Measurements from ENCODE around the gene TRAPPC3L. TPM values are rescaled to one million over a fixed set of nuclear protein-coding genes. Genes with fewer than 3 reads are reported as not detected.

TRAPPC3L gene
- total and polyA plus RNA-seq, 5 donors from 2014 or later: 0.37 TPM; not detected in 4

- no peak overlapping the region for H3K27ac Mint-ChIP-seq
- no peak overlapping the region for H3K4me3 Mint-ChIP-seq
- ATAC-seq (ENCODE audit: low read depth in 2 of 2): no peak
- Histone ChIP-seq H3K36me3 (ENCODE audit: control insufficient read depth, insufficient read depth, low read length) (no peaks in the 10 kb centered on the region), H3K27ac (ENCODE audit: insufficient read depth, low read length, poor library complexity, severe bottlenecking) (no peak overlapping the region), H3K27me3 (ENCODE audit: control insufficient read depth, insufficient read depth, low read length) (no peaks in the 10 kb centered on the region), H3K4me3 (ENCODE audit: low read depth, low read length) (no peak overlapping the region), H3K9me3 (ENCODE audit: control insufficient read depth in 2 of 2, low read length in 2 of 2) (no peaks in the 10 kb centered on the region), H3K4me1 (ENCODE audit: control insufficient read depth, insufficient read depth, low read length, poor library complexity, severe bottlenecking) (no peaks in the 10 kb centered on the region)
- peaks cover 18% of the 10 kb centered on the region for H3K27me3 Mint-ChIP-seq
- DNase-seq: no peak
- no peaks in the 10 kb centered on the region for H3K4me1 Mint-ChIP-seq
- H3K36me3 Mint-ChIP-seq: no peaks in the 10 kb centered on the region
- peaks cover 0 to 9% (median 2%) of the 10 kb centered on the region in 7 donors for H3K9me3 Mint-ChIP-seq
Observed at GRCh38 chr6:116492331-116493067, 53.0 kb downstream of the TRAPPC3L start.

GRCh38 chr6:116491610-116492330, 53.7 kb downstream of the TRAPPC3L start:
- no peak overlapping the region for H3K4me3 ChIP-seq (ENCODE audit: low read depth, low read length)
- Mint-ChIP-seq H3K4me1 (no peaks in the 10 kb centered on the region), H3K4me3 (no peak overlapping the region), H3K27me3 (peaks cover 18% of the 10 kb centered on the region), H3K36me3 (no peaks in the 10 kb centered on the region), H3K9me3 (peaks cover 0 to 9% (median 4%) of the 10 kb centered on the region in 7 donors), H3K27ac (no peak overlapping the region)
- H3K27me3 ChIP-seq (ENCODE audit: control insufficient read depth, insufficient read depth, low read length): no peaks in the 10 kb centered on the region
- H3K4me1 ChIP-seq (ENCODE audit: control insufficient read depth, insufficient read depth, low read length, poor library complexity, severe bottlenecking): no peaks in the 10 kb centered on the region
- no peak overlapping the region for H3K27ac ChIP-seq (ENCODE audit: insufficient read depth, low read length, poor library complexity, severe bottlenecking)
- H3K36me3 ChIP-seq (ENCODE audit: control insufficient read depth, insufficient read depth, low read length): no peaks in the 10 kb centered on the region
- ATAC-seq (ENCODE audit: low read depth in 2 of 2) (no peak), DNase-seq (no peak)
- no peaks in the 10 kb centered on the region for H3K9me3 ChIP-seq (ENCODE audit: control insufficient read depth in 2 of 2, low read length in 2 of 2)

GRCh38 chr6:116485559-116486184, 59.8 kb downstream of the TRAPPC3L start:
- no peaks in the 10 kb centered on the region for H3K9me3 ChIP-seq (ENCODE audit: control insufficient read depth in 2 of 2, low read length in 2 of 2)
- H3K27me3 ChIP-seq (ENCODE audit: control insufficient read depth, insufficient read depth, low read length): peaks cover 13% of the 10 kb centered on the region
- H3K36me3 Mint-ChIP-seq: no peaks in the 10 kb centered on the region
- peaks cover 0 to 4% (median 2%) of the 10 kb centered on the region in 7 donors for H3K9me3 Mint-ChIP-seq
- peaks cover 27% of the 10 kb centered on the region for H3K27me3 Mint-ChIP-seq
- ATAC-seq (ENCODE audit: low read depth in 2 of 2): no peak
- no peaks in the 10 kb centered on the region for H3K36me3 ChIP-seq (ENCODE audit: control insufficient read depth, insufficient read depth, low read length)
- no peaks in the 10 kb centered on the region for H3K4me1 Mint-ChIP-seq
- H3K4me3 ChIP-seq (ENCODE audit: low read depth, low read length): no peak overlapping the region
- H3K27ac ChIP-seq (ENCODE audit: insufficient read depth, low read length, poor library complexity, severe bottlenecking): no peak overlapping the region
- H3K4me1 ChIP-seq (ENCODE audit: control insufficient read depth, insufficient read depth, low read length, poor library complexity, severe bottlenecking): no peaks in the 10 kb centered on the region
- H3K4me3 Mint-ChIP-seq: no peak overlapping the region
- no peak overlapping the region for H3K27ac Mint-ChIP-seq
- DNase-seq: no peak

- no peak for ATAC-seq (ENCODE audit: low read depth in 2 of 2)
- Mint-ChIP-seq H3K4me3 (no peak overlapping the region), H3K27ac (no peak overlapping the region), H3K9me3 (peaks cover 0 to 4% (median 2%) of the 10 kb centered on the region in 7 donors), H3K27me3 (peaks cover 27% of the 10 kb centered on the region), H3K36me3 (no peaks in the 10 kb centered on the region), H3K4me1 (no peaks in the 10 kb centered on the region)
- no peaks in the 10 kb centered on the region for H3K9me3 ChIP-seq (ENCODE audit: control insufficient read depth in 2 of 2, low read length in 2 of 2)
- no peak overlapping the region for H3K27ac ChIP-seq (ENCODE audit: insufficient read depth, low read length, poor library complexity, severe bottlenecking)
- no peak for DNase-seq
- no peak overlapping the region for H3K4me3 ChIP-seq (ENCODE audit: low read depth, low read length)
- no peaks in the 10 kb centered on the region for H3K4me1 ChIP-seq (ENCODE audit: control insufficient read depth, insufficient read depth, low read length, poor library complexity, severe bottlenecking)
- peaks cover 13% of the 10 kb centered on the region for H3K27me3 ChIP-seq (ENCODE audit: control insufficient read depth, insufficient read depth, low read length)
- no peaks in the 10 kb centered on the region for H3K36me3 ChIP-seq (ENCODE audit: control insufficient read depth, insufficient read depth, low read length)
Observed at GRCh38 chr6:116483616-116484015, 61.9 kb downstream of the TRAPPC3L start.

- Mint-ChIP-seq H3K27ac (no peak overlapping the region), H3K9me3 (peaks cover 0 to 4% (median 0%) of the 10 kb centered on the region in 7 donors), H3K4me1 (no peaks in the 10 kb centered on the region), H3K4me3 (no peak overlapping the region), H3K27me3 (peaks cover 33% of the 10 kb centered on the region), H3K36me3 (no peaks in the 10 kb centered on the region)
- Histone ChIP-seq H3K27me3 (ENCODE audit: control insufficient read depth, insufficient read depth, low read length) (peaks cover 13% of the 10 kb centered on the region), H3K9me3 (ENCODE audit: control insufficient read depth in 2 of 2, low read length in 2 of 2) (no peaks in the 10 kb centered on the region), H3K4me1 (ENCODE audit: control insufficient read depth, insufficient read depth, low read length, poor library complexity, severe bottlenecking) (no peaks in the 10 kb centered on the region), H3K4me3 (ENCODE audit: low read depth, low read length) (no peak overlapping the region), H3K27ac (ENCODE audit: insufficient read depth, low read length, poor library complexity, severe bottlenecking) (no peak overlapping the region), H3K36me3 (ENCODE audit: control insufficient read depth, insufficient read depth, low read length) (no peaks in the 10 kb centered on the region)
- no peak for DNase-seq
- ATAC-seq (ENCODE audit: low read depth in 2 of 2): no peak
Observed at GRCh38 chr6:116482780-116483179, 62.7 kb downstream of the TRAPPC3L start.

- ATAC-seq (ENCODE audit: low read depth in 2 of 2): peak; percentile 60 to 74
- no peaks in the 10 kb centered on the region for H3K27me3 ChIP-seq (ENCODE audit: control insufficient read depth, insufficient read depth, low read length)
- Mint-ChIP-seq H3K27me3 (peaks cover 26% of the 10 kb centered on the region), H3K27ac (no peak overlapping the region), H3K4me1 (peaks cover 7 to 19% (median 13%) of the 10 kb centered on the region in 4 donors), H3K36me3 (no peaks in the 10 kb centered on the region), H3K4me3 (no peak overlapping the region), H3K9me3 (peaks cover 0 to 3% (median 0%) of the 10 kb centered on the region in 7 donors)
- H3K9me3 ChIP-seq (ENCODE audit: control insufficient read depth in 2 of 2, low read length in 2 of 2): no peaks in the 10 kb centered on the region
- DNase-seq: peak in 2 of 3 donors; percentile 14 to 52
- H3K4me3 ChIP-seq (ENCODE audit: low read depth, low read length): peak overlapping the region; percentile 22
- no peaks in the 10 kb centered on the region for H3K4me1 ChIP-seq (ENCODE audit: control insufficient read depth, insufficient read depth, low read length, poor library complexity, severe bottlenecking)
- no peak overlapping the region for H3K27ac ChIP-seq (ENCODE audit: insufficient read depth, low read length, poor library complexity, severe bottlenecking)
- H3K36me3 ChIP-seq (ENCODE audit: control insufficient read depth, insufficient read depth, low read length): no peaks in the 10 kb centered on the region
Observed at GRCh38 chr6:116476002-116476678, 69.3 kb downstream of the TRAPPC3L start.

- Histone ChIP-seq H3K27me3 (ENCODE audit: control insufficient read depth, insufficient read depth, low read length) (no peaks in the 10 kb centered on the region), H3K4me1 (ENCODE audit: control insufficient read depth, insufficient read depth, low read length, poor library complexity, severe bottlenecking) (no peaks in the 10 kb centered on the region), H3K4me3 (ENCODE audit: low read depth, low read length) (no peak overlapping the region), H3K36me3 (ENCODE audit: control insufficient read depth, insufficient read depth, low read length) (no peaks in the 10 kb centered on the region), H3K9me3 (ENCODE audit: control insufficient read depth in 2 of 2, low read length in 2 of 2) (no peaks in the 10 kb centered on the region), H3K27ac (ENCODE audit: insufficient read depth, low read length, poor library complexity, severe bottlenecking) (no peak overlapping the region)
- DNase-seq (no peak), ATAC-seq (ENCODE audit: low read depth in 2 of 2) (no peak)
- no peaks in the 10 kb centered on the region for H3K36me3 Mint-ChIP-seq
- no peak overlapping the region for H3K4me3 Mint-ChIP-seq
- peaks cover 26% of the 10 kb centered on the region for H3K27me3 Mint-ChIP-seq
- H3K27ac Mint-ChIP-seq: no peak overlapping the region
- H3K9me3 Mint-ChIP-seq: peaks cover 0 to 3% (median 0%) of the 10 kb centered on the region in 7 donors
- H3K4me1 Mint-ChIP-seq: peaks cover 7 to 19% (median 13%) of the 10 kb centered on the region in 4 donors
Observed at GRCh38 chr6:116475141-116475540, 70.3 kb downstream of the TRAPPC3L start.

Data from CD4-positive, CD25-positive, alpha-beta regulatory T cell (primary cell).